ENCODE data around the gene TRIM58.

GRCh38 chr1:247904122-247904521 lies 47.1 kb downstream of the TRIM58 start:
- TF ChIP-seq RFX5 (IDR thresholded peaks at IDR 0.05; ENCODE audit: low read depth, low read length) = no peak
- TF ChIP-seq, protein P1, sequence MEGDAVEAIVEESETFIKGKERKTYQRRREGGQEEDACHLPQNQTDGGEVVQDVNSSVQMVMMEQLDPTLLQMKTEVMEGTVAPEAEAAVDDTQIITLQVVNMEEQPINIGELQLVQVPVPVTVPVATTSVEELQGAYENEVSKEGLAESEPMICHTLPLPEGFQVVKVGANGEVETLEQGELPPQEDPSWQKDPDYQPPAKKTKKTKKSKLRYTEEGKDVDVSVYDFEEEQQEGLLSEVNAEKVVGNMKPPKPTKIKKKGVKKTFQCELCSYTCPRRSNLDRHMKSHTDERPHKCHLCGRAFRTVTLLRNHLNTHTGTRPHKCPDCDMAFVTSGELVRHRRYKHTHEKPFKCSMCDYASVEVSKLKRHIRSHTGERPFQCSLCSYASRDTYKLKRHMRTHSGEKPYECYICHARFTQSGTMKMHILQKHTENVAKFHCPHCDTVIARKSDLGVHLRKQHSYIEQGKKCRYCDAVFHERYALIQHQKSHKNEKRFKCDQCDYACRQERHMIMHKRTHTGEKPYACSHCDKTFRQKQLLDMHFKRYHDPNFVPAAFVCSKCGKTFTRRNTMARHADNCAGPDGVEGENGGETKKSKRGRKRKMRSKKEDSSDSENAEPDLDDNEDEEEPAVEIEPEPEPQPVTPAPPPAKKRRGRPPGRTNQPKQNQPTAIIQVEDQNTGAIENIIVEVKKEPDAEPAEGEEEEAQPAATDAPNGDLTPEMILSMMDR (conservative IDR thresholded peaks at IDR 0.05; ENCODE audit: low read depth, low read length) = no peak

Data from IMR-90 (cell line).